Activated naive CD8-positive, alpha-beta T cell treated with anti-CD3 and anti-CD28 coated beads, Interleukin-2, amount 50 U/mL, for 16 hours (primary cell): Measurements from ENCODE around the gene NAPSA.
"Not testable (repeated sequence)": the region's sequence is repeated elsewhere in the genome, so short reads cannot be mapped to it uniquely, and the experiment has no call there.

ENCODE experiments used
- DNase-seq: peaks from one replicate; pipeline ENCODE4 v3.0.0-alpha.2; 2020; ENCODE audit warnings: low read depth, low spot score

The NAPSA gene

DNA sequence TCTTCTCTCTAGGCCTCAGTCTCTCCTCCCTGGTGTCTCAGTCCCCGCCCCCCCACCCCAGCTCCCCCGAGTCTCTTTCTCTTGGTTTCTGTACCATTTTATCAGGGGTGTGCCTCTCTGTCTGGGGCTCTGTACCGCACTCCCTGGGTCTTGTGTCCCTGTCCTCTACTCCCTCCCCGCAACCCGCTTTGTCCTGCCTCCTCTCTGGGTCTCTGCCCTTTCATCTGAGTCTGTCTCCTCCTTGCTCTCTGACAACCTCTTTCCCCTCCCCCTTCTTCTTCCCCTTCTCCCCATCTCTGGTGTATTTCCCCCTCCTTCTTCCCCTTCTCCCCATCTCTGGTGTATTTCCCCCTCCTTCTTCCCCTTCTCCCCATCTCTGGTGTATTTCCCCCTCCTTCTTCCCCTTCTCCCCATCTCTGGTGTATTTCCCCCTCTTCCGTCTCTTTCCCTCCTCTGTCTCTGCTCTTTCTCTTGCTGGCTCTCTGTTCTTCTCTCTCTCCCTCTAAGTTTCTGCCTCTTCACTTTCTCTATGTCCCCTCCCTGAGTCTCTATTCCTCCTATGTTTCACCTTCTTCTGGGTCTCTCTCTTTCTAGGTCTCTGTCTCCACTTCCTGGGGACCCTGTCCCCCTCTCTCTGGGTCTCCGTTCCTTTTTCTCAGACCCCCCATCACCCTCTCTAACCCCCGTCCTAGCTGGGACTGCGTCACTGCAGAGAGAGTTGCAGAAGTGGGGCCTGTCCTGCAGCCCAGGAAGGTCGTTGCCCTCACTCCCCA is 34.0 kb downstream of the NAPSA start:
- no peak for DNase-seq

DNA sequence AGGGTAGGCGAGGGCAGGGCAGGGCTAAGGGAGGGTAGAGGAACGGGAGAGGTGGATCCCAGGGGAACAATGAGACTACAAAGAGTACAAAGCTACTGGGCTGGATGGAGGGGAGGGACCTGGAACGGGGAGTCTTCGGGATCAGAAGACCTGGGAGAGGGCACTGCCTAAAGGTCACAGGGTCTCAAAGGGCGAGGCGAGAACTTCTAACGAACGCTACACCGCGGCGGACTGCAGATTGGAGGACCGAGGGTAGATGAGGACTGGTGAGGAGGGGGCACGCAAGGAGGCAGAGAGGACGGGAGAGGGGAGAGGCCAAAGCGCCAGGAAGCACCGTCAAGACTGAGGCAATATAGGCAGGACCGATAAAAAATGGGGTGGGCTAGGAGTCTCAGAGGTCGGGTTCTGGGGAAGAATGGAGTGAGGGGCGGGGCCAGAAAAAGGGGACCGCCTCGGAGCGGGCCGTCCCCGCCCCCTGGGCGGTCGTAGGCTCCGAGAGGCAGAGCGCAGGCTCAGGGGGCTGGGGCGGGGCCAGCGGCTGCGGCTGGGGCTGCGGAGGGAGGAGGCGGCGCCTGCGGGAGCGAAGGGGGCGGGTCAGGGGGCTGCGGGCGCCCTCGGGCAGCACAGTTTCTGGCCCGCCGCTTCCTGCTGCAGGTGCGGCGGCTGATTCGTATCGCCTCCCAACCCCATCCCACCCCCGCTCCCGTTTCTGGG is 34.9 kb downstream of the NAPSA start:
- peak; percentile 43 for DNase-seq

DNA sequence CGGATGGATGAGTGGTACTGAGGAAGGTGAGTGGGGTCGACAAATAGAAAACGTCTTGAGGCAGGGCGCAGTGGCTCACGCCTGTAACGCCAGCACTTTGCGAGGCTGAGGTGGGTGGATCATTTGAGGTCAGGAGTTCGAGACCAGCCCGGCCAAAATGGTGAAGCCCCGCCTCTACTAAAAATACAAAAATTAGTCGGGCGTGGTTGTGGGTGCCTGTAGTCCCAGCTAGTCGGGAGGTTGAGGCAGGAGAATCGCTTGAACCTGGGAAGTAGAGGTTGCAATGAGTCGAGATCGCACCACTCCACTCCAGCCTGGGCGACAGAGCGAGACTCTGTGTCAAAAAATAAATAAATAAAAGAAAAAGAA is 35.5 kb downstream of the NAPSA start:
- not testable (repeated sequence) for DNase-seq

DNA sequence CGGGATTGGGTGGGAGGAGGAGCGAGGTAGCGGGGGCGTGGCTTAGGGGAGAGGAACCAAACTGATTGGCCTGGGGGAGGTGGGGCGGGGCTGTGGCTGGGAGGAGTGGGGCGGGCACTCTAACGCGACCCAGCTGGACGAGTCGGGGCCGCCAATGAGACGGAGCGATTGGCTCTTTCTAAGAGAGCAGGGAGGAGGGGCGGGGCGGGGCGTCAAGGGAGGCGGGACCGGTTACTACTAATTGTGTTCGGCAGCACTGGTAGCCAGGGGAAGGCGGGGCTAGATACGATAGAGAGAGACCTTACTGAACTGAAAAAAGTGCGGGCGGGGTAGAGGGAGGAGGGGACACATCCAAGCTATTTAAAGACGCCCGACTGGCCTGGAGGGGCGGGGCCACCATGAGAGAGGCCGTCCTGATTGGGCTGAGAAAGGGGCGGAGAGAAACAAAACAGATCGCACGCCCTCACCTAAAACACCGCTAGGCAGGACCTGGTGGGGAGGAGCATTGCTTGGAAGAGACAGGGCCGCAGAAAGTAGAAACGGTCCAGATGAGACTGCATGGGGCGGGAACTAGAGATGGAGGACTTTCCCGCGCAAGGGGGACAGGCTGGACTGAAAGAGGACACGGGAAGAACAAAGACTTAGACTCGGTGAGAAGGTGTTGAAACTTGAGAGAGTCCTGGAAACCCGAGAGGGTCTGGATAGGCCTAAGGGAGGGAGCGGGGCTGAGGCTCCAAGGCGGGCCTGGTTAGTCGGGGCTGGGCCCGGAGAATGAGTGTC is 36.1 kb downstream of the NAPSA start, which contains the start of gene KCNC3:
TSS of gene KCNC3 (minus strand) at position 232 of the 780 bp plus-strand sequence. CDS start 295 bp downstream, outside the sequence.
- peak; percentile 72 for DNase-seq

DNA sequence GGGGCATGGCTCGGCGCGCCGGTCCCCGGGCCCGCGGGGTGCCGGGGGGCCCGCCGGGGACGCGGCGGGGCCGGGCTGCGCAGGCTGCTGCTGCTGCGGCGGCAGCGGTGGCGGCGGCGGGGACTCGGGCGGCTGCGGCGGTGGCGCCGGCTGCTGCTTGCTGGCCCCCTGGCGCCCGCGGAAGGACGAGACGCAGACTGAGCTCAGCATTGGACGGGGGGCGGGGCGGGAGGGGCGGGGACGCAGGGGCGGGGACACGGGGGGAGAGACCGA is 36.6 kb downstream of the NAPSA start:
- DNase-seq, result no peak

DNA sequence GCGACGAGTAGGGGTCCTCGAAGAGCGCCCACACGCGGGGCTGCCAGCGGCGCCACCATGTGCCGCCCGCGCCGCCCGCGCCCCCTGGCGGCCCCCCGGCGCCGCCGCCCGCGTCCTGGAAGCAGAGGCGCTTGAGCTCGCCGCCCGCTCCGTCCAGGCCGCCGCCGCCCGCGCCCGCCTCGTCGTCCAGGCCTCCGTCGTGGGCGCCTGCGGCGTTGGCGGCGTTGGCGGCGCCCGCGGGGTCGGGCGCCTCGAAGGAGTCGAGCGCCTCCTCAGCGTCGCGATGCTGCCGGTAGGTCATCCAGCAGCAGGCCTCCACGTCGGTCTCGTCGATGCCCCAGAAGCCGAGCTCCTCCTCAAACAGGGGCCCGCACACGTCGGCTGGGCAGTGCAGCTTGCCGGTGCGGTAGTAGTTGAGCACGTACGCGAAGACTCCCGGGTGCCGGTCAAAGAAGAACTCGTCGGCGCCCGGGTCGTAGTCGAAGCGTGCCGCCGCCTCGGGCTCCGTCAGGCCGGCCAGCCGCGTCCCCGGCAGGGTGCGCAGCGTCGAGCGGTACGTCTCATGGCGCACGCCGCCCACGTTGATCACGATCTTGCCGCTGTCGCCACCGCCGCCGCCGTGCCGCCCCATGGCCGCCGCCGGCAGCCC is 37.1 kb downstream of the NAPSA start:
- DNase-seq, result no peak

DNA sequence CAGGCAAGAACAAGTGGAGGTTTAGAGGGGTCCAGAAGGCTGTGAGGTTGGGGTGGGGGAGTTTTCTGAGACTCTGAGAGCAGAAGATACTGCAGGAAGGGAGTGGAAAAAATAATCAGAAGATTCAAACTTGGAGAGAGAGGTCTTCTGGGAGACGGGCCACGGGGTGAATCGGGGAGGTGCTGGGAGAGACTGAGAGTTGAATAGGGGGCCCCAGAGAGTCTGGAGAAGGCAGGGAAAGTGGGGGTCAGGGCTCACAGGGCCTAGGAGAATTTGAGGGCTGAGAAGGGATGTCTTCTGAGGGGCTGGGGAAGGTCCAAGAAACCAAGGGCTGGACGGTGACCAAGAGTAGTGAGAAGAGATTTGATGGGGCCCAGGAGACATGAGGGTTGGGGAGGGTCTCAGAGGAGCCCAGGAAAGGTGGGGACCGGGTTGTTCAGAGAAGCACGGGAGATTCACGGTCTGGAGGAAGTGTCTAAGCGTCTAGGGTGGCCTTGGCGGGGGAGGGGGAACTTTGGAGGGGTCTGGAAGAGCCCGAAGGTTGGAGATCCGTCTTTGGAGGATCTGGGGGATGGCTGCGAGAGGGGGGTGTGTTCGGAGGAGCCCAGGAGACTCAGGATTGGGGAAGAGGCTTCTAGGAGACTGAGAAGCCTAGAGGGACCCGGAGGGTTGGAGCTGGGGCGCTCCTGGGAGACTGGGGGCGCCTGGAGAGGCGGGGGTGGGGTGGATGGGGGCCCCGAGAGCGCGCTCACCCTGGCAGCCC is 37.8 kb downstream of the NAPSA start:
- no peak for DNase-seq

DNA sequence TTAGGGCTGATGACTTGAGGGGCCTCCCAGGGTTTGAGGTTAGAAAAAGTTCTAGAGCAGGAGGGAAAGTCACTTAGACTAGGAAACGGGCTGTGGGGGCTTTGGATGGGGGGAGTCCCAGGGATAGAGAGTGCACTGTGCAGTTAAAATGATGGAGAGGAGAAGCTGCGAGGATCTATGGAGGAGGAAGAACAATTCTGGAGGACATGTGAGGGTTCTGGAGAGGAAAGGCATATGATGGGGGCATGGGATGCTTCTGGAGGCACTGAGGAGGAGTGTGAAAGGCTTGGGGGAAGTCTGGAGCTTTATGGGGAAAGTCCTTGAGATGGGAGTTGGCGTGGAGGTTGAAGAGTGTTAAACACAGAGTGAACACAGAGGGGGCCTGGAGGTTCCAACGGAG is 38.4 kb downstream of the NAPSA start:
- DNase-seq, result no peak

DNA sequence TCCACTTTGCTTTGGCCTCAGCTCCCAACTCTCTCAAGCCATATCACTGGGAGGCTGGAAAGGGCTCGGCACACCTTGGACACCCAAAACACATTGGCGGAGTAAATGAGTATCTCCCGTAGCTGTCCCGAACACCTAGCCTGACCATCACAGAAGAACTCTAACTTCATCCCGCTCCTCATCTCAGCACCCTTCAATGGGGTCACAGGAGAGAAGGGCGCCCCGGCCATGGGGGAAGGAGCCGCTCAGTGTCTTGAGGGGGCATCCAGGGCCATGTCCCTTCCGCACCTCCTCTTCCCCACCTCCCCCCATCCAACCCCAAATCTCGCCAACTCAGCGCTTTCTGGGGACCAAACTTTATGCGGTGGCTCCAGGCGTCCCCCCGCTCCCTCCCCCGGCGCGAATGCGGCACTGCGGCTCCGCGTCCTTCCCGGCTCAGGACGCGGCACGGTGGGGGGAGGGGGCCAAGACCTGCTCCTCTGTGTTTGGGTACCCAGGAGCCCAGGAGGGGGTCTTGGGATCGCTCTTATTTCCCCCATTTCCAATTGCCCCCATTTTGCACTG is 39.3 kb downstream of the NAPSA start:
- DNase-seq, result no peak

DNA sequence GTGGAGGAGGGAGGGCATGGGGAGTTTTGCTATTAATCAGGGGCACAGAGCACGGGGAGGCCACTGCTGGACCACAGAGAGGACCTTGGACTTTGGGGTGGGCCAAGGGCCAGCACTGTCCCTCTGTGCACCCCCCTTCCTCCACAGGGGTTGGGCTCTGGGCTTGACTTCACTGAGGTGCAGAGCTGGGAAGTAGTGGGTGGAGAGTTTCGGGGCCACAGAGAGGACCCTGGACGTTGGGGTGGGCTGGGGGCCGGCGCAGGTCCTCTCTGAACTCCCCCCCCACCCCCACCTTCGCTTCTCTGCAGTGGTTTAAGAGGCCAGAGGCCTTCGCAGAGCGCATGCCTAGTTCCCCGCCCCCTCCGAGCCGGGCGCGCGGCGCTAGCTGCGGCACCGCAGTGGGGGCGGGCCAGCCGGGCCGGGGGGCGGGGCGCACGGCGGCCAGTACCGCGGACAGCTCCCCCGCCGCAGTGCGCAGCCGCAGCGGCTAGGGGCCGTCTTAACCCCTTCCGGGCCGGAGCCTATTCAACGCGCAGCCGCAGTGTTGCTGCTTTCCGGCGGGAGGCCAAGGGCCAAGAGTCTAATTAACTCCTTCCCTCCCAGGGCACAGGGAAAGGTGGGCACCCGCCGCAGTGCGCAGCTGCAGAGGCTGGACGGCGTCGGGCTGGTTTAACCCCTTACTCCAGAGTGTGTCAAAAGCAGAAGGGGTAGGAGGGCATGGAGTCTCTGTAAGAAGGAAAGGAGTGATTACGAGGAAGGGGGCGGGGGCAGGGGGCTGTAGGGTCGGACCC is 39.9 kb downstream of the NAPSA start:
- peak; percentile 14 for DNase-seq

DNA sequence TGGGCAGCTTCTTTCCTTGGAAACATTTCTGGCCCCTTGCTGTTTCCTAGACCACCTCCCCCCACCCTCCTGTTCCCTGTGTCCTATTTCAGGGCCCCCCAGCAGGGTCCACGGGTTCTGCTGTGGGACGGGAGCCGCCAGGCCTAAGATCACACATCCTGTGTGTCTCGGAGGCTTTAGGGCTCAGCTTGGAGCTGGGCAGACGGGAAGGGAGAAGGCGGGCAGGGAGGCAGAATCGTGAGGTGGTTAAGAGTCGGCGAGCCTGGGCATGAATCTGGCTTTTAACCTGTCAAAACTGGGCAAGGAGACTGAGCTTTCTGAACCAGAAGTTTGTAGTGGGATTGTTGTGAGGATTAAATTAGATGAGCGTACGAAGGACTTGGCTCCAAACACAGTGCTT is 41.1 kb downstream of the NAPSA start:
- no peak for DNase-seq

DNA sequence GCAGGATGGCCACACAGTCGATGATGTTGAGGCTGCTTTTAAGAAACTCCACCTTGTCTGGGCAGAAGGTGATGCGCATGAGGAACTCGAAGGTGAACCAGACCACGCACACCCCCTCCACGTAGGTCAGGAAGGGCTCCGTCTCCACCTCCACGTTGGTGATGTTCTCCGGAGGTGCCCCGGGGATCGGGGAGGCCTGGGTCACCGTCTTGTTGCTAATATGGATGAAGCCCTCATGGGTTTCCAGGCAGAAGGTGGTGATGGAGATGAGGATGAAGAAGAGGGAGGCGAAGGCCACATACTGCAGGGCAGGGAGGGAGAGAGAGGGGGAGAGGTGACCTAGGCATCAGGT is 41.7 kb downstream of the NAPSA start:
- DNase-seq, result no peak

DNA sequence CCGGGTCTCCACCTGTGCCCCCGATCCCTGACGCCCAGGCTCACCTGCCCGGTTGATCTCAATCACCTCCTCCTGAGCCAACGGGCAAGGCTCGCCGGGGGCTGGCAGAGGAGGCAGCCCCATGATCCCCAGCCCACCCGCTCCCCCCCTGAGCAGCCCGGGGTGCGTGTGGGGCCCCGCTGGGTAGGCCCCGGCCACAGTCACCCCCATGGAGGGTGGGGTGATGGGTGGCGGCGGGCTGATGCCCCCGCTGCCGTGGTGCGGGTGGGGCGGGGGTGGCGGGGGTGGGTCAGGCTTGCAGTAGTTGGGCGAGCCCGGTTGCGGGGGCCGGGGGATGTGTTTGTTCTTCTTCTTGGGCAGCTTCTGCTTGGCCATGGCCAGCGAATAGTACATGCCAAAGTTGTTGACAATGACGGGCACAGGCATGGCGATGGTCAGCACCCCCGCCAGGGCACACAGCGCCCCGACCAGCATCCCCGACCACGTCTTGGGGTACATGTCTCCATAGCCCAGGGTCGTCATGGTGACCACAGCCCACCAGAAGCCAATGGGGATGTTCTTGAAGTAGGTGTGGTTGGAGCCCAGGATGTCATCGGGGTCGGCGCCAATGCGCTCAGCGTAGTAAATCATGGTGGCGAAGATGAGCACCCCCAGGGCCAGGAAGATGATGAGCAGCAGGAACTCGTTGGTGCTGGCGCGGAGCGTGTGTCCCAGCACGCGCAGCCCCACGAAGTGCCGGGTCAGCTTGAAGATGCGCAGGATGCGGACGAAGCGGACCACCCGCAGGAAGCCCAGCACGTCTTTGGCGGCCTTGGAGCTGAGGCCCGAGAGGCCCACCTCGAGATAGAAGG is 42.3 kb downstream of the NAPSA start:
- no peak for DNase-seq

DNA sequence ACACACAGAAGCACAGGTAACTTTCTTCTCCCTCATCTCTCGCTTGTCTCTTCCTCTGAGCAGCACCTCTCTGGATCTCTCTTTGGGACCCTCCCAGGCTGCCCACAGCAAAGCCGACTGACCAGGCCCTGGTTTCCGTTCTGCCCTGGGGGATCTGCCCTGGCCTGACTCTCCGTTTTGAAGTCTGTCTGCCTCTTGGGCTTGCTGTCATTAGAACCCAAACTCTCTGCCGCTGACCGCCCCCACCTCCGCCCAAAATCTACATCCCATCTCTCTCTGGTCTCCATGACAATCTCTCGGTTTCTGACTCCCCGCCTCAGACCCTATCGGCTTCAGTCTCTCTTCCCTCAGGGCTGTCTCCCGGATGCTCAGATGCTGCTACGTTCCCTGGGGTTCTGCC is 43.2 kb downstream of the NAPSA start:
- DNase-seq, result no peak

DNA sequence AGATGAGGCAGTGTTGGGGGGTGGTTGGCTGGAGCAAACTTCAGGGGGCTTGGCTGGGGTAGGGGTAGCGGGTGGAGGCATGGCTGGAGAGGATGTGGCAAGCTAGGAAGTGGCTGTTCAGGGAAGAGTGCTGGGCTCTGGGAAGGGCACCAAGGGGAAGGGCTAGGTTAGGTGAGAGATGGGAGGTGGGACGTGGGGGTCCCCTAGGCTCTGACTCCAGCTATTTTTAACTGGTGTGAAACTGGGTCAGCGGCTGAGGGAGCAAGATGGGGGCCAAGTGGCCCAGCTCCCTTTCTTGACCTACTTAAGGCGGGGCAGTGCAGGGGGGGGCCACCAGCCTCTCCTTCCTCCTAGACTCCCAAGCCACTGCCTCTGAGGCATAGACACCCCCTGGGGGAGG is 43.6 kb downstream of the NAPSA start:
- DNase-seq, result no peak

DNA sequence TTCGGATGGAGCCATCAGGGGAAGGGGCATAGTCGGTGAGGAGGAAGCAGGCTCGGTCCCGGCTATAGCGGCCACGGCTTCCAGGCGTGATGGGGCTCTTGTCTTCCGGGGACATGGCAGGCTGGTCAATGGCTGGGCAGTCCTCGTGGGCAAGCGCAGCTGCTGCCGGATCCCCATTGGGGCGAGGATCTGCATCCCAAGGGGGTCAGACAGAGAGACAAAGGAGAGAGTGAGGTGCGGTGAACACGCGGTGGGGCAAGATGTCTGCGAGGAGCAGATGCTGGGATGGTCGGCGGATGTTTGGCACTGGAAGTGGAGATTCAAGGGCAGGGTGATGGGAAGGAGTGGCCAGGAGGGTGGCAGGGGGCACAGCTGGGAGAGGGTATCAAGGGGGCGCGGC is 44.8 kb downstream of the NAPSA start:
- DNase-seq, result no peak

DNA sequence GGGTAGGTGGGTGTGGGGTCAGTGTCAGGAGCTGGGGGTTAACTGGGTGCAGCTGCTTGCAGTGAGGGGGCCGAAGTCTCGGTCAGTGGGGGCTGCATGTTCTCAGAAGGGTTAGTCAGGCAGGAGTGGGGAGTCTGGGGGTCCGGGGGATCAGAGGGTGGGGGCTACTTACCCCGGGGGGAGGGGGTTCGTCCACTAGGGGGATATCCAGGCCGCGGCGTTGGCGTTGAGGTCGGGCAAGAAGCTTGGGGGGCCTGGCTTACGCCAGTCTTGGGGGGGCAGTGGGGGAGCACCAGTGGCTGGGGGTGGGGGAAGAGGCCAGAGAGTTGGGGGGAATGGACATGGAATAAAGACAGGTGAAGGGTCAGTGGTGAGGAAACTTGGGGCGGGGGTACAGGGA is 45.4 kb downstream of the NAPSA start:
- DNase-seq, result no peak

DNA sequence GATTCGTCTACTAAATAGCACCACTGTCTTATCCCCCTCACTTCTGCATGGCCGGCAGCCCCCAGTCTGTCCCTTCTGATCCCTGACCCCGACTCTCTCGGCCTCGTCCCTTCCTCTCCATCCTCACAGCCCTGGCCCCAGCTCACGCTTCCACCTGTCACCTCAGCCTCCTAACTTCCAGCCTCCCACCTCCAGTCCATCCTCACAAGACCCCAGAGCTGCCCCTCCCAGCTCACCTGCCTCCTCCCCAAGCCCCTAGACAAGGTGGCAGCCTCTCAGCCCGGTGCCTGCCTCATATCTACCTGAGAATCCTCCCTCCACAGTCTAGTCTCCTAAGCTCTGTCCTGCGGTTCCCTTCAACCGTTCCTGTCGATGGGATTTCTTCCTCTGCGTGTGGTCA is 46.3 kb downstream of the NAPSA start:
- no peak for DNase-seq

DNA sequence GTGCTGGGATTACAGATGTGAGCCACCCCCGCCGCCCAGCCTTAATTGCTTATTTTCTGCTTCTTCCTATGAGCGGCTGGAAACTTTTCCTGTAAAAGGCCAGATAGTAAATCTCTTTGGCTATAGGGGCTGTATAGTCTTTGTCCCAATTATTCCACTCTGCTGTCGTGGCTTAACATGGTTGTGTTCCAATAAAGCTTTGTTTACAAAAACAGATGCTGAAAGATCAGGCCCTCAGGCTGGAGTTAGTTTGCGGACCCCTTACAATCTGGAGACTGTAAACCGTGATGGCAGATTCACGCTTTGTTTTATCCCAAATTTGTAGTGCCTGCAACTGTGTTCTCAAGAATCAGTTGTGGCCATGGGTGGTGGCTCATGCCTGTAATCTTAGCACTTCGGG is 47.0 kb downstream of the NAPSA start:
- no peak for DNase-seq

DNA sequence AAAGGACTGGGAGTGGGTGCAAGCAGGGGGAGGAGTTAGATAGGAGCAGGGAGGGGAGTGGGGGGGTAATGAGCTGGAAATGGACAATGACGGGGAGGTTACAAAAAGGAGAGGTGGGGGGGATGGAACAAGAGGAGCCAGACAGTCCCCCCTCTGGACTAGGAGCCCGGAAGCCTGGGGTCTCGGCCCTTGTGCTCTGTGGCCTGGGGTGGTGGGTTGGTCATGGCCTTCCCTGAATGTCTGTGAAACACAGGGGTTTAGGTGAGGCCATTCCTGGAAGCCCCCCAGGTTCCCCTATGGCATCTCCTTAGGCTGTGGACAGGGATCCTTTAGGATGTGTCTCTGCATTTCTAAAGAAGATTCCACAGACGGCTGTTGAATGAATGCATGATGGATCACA is 48.3 kb downstream of the NAPSA start:
- no peak for DNase-seq
